ENCODE data around the gene RIMBP2.

GRCh38 chr12:130350715-130351114 lies 365.4 kb downstream of the RIMBP2 start:
- TF ChIP-seq EZH2 (IDR thresholded peaks at IDR 0.05; ENCODE audit: insufficient read depth, poor library complexity, severe bottlenecking) (no peak), EZH2phosphoT487 (IDR thresholded peaks at IDR 0.05; ENCODE audit: insufficient read depth, low read depth) (no peak)
